ENCODE data around the gene CENPX. TPM values are rescaled to one million over a fixed set of nuclear protein-coding genes. Genes with fewer than 3 reads are reported as not detected.

The CENPX gene
- 130 TPM in 2 replicates for total RNA-seq

DNA sequence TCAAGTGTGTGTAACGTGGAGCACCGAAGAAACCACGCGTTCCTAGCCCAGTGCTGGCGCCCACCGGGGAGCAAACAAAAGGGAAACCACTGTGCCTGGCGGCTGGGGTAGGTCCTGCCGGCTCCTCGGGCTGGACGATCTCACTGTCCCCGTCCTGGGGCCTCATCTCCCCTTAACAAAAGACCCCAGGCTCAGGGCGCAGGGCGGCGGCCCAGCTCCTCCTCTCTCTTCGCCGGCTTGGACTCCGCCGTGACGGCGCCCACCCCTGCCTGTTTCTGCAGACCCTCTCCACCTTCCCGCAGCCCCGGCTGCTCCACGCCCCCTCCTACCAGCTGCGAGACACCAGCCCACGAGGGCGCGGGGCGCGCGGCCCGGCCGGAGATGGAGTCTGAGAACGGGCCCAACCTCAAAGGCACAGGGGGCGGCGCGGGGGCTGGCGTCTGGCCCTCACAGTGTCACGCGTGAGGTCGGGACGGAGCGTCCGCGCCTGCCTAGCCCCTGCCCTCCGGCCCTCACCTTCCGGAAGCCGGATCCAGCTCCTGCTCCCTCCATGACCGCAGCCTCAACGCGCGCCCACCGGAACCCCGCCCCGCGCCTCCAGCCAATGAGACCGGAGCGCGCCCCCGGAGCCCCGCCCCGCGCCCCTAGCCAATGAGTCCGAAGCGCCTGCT lies at the start of gene CENPX:
TSS of gene CENPX (minus strand) at position 569 of the 671 bp plus-strand sequence. CDS start at position 552, 17 bp downstream.

DNA sequence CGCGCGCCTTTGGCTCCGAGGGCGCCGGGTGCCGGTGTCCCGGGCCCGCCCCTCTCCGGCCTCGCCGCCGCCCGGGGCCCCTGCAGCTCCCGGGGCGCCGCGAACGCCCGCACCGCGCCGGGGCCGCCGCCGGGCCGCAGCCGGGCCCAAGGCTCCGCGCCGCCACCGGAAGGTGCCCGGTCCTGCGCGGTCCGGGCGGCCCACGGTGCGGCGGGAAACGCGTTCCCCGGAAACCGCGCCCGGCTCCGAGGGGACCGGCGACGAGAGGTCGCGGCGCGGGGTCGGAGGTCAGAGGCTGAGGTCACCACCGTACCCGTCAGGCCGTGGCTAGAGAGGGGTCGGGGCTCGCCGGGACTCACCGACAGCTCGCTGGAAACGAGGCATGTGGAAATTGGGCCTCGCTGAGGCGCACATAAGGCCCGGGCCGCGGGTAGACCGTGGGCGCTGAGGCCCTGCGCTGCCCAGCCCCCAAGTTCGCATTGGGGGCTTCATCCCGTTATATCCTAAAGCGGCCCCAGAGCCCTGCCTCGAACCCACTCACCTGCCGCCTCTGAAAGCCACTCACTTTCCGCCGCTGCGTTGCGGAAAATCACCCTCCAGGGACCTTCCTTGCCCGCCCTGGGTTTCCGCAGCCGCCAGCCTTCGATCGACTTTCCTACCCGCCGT lies 43.1 kb upstream of the CENPX start, which contains the start of gene DUS1L:
TSS of gene DUS1L (minus strand) at position 167 of the 666 bp plus-strand sequence. CDS start 745 bp downstream, outside the sequence.

GRCh38 chr17:82051776-82052637 lies 29.3 kb upstream of the CENPX start, which contains the start of the genes GPS1 and RFNG:
Gene GPS1 (plus strand): TSS chr17:82051898. CDS start chr17:82051932, 34 bp downstream.
Gene RFNG (minus strand): TSS chr17:82051811. CDS start chr17:82051766, 45 bp downstream.

GRCh38 chr17:82037092-82037888 lies 14.6 kb upstream of the CENPX start, which contains the start of gene DCXR:
Gene DCXR (minus strand): TSS chr17:82037697. CDS start chr17:82037682, 15 bp downstream.

DNA sequence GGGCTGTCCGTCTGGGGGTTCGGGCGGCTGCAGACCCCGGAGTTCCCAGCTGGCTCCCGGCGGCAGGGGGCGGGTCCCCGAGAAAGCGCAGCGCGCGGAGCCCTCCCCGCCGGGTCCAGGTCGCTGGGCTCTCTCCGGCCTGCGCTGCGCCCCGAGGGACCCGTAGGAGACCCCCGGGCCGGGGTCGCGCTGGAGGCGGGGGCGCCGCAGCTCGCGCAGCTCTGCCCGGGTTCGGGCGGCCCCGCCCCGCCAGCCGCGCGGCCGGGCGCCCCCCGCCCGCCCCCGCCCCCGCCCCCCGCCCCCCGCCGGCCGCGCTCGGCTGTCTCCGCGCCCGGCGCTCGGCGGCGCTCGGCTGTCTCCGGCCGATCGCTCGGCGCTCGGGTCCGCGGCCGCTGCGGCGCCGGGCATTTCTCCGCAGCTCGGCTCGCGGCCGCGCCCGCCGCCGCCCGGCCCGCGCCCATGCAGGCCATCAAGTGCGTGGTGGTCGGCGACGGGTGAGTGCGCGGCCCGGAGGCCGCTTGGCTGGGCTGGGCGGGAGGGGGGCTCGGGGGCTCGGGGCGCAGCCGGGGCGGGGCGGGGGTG lies 8.7 kb upstream of the CENPX start, which contains the start of gene RAC3:
TSS of gene RAC3 (plus strand) at position 376 of the 582 bp plus-strand sequence. CDS start at position 460, 84 bp downstream.

DNA sequence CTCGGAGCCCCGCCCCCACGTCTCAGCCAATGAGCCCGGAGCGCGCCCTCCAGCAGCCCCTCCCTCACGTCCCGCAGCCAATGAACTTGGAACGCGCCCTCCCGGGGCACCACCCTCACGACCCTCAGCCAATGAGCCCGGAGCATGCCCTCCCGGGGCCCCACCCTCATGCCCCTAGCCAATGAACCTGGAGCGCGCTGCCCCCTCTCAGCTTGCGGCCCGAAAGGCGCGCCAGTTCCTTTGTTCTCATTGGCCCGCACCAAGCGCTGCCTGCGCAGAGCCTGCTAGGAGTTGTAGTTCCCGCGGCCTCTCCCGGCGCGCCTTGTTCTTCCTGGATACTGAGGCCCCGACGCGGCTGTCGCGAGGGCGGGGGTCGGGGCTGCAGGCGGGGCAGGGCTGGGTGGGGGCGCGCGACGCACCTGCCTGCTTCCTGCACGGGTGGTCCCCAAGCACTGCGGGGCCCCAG lies 336 bp upstream of the CENPX start, which contains the start of gene LRRC45:
TSS of gene LRRC45 (plus strand) at position 325 of the 466 bp plus-strand sequence. CDS start 339 bp downstream, outside the sequence.

GRCh38 chr17:81977211-81977808 lies 45.4 kb downstream of the CENPX start, which contains the start of gene ASPSCR1:
Gene ASPSCR1 (plus strand): TSS chr17:81977629. CDS start chr17:81977647, 18 bp downstream.

Other genes starting within 250 kb of the CENPX start
- gene GCGR, start 218.7 kb downstream of the CENPX start, total RNA-seq, result not detected in 2 replicates
- gene MCRIP1, start 189.6 kb downstream of the CENPX start, total RNA-seq, result 88.9 and 104 TPM in 2 replicates
- not detected in 2 replicates for gene PPP1R27, start 187.8 kb downstream of the CENPX start, total RNA-seq
- gene P4HB, start 162.3 kb downstream of the CENPX start, total RNA-seq, result 1,689 and 1,862 TPM in 2 replicates
- 405 and 442 TPM in 2 replicates for gene ARHGDIA, start 151.5 kb downstream of the CENPX start, total RNA-seq
- 270 and 274 TPM in 2 replicates for gene ALYREF, start 131.3 kb downstream of the CENPX start, total RNA-seq
- gene ANAPC11, start 131.2 kb downstream of the CENPX start, total RNA-seq, result 259 and 262 TPM in 2 replicates
- gene NPB, start 120.6 kb downstream of the CENPX start, total RNA-seq, result 0.54 and 1.3 TPM in 2 replicates
- gene PCYT2, start 111.5 kb downstream of the CENPX start, total RNA-seq, result 51.8 and 57.0 TPM in 2 replicates
- gene SIRT7, start 104.7 kb downstream of the CENPX start, total RNA-seq, result 15.3 and 18.3 TPM in 2 replicates
- 22.3 and 23.3 TPM in 2 replicates for gene MAFG, start 95.1 kb downstream of the CENPX start, total RNA-seq
- 52.5 and 73.9 TPM in 2 replicates for gene PYCR1, start 85.6 kb downstream of the CENPX start, total RNA-seq
- gene MYADML2, start 75.6 kb downstream of the CENPX start, total RNA-seq, result not detected in 2 replicates
- not detected in 2 replicates for gene NOTUM, start 61.7 kb downstream of the CENPX start, total RNA-seq
- 20.9 and 21.3 TPM in 2 replicates for gene ASPSCR1, start 45.2 kb downstream of the CENPX start, total RNA-seq
- gene LRRC45, start 427 bp upstream of the CENPX start, total RNA-seq, result 25.1 and 29.3 TPM in 2 replicates
- gene RAC3, start 8.8 kb upstream of the CENPX start, total RNA-seq, result 15.5 and 16.5 TPM in 2 replicates
- gene DCXR, start 14.8 kb upstream of the CENPX start, total RNA-seq, result 114 and 147 TPM in 2 replicates
- gene RFNG, start 28.9 kb upstream of the CENPX start, total RNA-seq, result 28.5 and 30.8 TPM in 2 replicates
- gene GPS1, start 29.0 kb upstream of the CENPX start, total RNA-seq, result 116 and 127 TPM in 2 replicates
- 81.1 and 101 TPM in 2 replicates for gene DUS1L, start 42.9 kb upstream of the CENPX start, total RNA-seq
- gene FASN, start 75.4 kb upstream of the CENPX start, total RNA-seq, result 169 and 174 TPM in 2 replicates
- 4.6 and 7.7 TPM in 2 replicates for gene CCDC57, start 190.0 kb upstream of the CENPX start, total RNA-seq
- 154 and 189 TPM in 2 replicates for gene SLC16A3, start 206.2 kb upstream of the CENPX start, total RNA-seq

Measured in mammary microvascular endothelial cell (primary cell).